HS-5 (cell line): ENCODE measurements around the gene BHLHA15.

Source experiments
- DNase-seq: peaks from one replicate; pipeline ENCODE4 v3.0.0-alpha.2; 2012; ENCODE audit warnings: low read depth

BHLHA15 gene

DNA sequence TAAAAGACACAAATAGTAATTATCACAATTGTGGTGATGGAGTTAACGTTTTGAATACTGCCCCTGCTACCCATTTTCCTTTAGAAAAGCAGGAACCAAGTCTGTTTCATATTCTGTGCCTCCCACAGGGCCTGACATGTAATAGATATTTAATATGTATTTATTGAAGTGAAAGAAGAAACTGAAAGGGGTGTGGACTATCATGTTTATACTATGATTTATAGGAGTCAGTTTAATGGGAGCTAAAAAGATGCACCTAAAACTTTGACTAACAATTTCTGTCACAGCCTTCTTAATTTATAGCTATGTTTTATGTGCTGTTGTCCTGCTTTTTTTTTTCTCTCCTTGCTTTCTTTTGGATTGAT is 24.1 kb upstream of the BHLHA15 start:
- DNase-seq: no peak

DNA sequence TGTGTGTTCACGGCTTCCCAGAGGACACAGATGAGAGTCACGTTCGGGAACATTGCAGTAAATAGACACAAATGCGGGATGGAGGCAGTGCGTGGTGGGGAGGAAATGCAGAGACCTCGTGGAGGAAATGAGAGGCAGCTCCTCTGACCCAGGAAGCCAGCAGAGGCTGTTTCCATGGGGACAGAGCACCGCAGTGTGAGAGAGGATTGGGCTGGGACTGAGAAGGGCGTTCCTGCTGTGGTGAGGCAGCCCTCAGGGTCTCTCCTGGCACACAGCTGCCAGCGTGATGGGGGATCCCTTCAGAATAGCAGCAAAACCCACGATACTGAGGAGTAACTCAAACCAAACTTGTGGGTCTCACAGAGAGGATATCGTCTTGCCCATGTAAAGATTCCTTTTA is 21.7 kb upstream of the BHLHA15 start:
- DNase-seq: no peak

DNA sequence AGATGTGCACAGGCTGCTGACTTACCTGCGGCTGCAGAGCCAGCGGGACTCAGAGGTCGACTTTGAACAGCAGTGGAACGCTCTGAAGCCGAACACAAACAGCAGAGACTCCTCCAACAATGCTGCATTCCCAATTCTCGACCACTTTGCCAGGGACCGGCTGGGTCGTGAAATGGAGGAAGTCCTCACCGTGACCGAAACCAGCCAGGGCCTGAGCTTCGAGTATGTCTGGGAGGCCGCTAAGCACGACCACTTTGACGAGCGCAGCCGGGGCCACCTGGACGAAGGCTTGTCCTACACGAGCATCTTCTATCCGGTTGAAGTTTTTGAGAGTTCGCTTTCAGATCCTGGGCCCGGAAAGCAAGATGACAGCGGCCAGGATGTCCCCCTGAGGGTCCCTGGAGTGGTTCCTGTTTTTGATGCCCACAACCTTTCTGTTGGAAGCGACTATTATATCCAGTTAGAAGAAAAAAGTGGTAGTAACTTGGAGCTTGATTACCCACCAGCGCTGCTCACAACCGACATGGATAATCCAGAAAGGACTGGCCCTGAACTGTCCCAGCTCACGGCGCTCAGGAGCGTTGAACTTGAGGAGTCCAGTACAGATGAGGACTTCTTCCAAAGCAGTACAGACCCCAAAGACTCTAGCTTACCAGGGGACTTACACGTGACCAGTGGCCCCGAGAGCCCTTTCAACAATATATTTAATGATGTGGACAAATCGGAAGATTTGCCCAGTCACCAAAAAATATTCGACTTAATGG is 19.4 kb upstream of the BHLHA15 start:
- no peak for DNase-seq

GRCh38 chr7:98192781-98193457 is 18.3 kb upstream of the BHLHA15 start:
- no peak for DNase-seq

DNA sequence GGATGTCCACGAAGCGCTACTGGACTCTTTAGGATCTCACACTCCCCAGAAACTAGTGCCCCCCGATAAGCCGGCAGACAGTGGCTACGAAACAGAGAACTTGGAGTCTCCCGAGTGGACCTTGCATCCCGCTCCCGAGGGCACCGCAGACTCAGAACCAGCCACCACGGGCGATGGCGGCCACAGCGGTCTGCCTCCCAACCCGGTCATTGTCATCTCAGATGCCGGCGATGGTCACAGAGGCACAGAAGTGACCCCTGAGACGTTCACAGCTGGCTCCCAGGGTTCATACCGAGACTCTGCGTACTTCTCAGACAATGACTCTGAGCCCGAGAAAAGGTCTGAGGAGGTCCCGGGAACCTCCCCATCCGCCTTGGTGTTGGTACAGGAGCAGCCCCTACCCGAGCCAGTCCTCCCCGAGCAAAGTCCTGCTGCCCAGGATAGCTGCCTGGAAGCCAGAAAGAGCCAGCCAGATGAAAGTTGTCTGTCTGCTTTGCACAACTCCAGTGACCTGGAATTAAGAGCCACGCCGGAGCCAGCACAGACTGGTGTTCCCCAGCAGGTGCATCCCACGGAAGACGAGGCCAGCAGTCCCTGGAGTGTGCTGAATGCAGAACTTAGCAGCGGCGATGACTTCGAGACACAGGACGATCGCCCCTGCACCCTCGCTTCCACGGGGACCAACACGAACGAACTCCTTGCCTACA is 17.6 kb upstream of the BHLHA15 start:
- DNase-seq: no peak

GRCh38 chr7:98194186-98194585 is 17.1 kb upstream of the BHLHA15 start:
- no peak for DNase-seq

DNA sequence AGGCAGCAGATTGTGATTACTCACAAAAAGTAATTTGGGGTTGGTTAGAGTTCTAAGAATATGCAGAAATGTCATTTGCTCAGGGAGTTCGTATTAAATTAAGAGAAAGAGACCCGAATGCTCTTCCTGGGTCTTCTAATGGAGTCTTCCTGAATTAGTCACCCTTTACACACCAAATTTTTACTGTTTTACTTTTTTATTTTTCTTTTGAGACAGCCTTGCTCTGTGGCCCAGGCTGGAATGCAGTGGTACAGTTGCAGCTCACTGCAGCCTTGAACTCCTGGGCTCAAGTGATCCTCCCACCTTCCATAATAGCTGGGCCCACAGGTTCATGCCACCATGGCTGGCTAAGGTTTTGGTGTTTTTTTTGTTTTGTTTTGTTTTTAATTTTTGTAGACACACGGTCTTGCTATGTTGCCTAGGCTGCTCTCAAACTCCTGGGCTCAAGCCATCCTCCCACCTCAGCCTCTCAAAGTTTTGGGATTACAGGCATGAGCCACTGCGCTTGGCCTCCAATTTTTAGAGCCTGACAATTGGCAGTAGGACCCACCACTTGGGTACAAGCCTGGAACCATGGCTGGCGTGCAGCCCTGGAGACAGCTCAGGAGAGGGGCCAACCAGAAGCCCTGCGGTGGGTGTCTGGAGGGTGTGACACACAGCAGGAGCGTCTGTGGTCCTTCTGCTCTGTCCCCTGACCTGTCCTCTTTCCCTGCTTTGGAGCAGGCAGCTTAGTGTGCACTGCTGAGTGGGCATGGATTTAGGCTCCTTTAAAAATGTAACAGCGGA is 16.4 kb upstream of the BHLHA15 start:
- DNase-seq: no peak

- no peak for DNase-seq
Observed at GRCh38 chr7:98196706-98197605, 14.3 kb upstream of the BHLHA15 start.

- no peak for DNase-seq
Observed at GRCh38 chr7:98199131-98199530, 12.1 kb upstream of the BHLHA15 start.

DNA sequence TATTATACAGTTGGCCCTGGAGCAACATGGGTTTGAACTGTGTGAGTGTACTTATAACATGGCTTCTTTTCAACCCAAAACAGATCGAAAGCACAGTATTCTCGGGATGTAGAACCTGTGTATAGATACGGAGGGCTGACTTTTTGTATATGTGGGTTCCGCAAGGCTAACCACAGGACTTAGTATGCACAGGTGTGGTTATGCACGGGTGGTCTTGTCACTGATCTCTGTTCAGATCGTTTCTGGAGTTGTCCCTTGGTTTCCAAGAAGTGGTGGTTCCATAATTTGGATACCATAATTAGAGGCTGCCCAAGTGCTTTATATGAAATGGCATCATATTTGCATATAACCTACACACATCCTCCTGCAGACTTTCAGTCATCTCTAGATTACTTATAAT is 10.9 kb upstream of the BHLHA15 start:
- no peak for DNase-seq

DNA sequence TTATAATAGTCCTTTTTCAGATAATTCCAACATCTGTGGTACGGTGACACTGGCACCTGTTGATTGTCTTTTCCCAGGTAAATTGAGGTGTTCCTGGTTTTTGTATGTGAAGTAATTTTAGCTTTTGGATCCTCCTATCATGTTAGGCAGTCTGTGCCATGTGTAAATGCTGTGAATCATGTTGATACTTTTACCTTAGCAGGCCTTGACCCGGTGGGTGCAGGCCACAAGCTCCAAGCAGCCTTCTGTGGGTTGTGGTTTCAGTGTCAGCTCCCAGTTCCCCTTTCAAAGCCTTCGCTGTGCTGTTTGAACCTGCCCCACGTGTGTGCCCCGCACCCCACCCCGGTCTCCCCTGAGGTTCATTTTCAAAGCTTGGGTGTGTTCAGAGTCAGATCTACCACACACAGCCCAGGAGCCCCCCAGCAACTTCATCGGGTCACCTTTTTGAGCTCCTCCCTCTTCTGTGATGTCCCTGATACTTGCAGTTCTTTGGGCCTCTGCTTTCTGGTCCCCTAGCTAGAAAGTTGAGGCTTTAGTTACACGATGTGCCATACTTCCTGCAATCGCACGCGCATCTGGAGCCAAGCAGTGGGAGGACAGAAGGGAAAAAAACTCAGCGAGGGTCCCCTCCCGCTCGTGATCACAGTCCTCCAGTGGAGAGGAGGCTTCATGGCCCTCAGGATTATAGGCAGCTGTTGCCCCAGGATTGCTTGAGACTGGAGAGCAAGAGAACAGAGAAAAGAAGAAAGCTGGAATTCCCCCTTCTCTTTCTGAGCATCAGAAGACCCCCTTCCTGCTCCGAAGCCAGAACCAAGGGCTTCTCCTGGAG is 8.7 kb upstream of the BHLHA15 start:
- DNase-seq: no peak

DNA sequence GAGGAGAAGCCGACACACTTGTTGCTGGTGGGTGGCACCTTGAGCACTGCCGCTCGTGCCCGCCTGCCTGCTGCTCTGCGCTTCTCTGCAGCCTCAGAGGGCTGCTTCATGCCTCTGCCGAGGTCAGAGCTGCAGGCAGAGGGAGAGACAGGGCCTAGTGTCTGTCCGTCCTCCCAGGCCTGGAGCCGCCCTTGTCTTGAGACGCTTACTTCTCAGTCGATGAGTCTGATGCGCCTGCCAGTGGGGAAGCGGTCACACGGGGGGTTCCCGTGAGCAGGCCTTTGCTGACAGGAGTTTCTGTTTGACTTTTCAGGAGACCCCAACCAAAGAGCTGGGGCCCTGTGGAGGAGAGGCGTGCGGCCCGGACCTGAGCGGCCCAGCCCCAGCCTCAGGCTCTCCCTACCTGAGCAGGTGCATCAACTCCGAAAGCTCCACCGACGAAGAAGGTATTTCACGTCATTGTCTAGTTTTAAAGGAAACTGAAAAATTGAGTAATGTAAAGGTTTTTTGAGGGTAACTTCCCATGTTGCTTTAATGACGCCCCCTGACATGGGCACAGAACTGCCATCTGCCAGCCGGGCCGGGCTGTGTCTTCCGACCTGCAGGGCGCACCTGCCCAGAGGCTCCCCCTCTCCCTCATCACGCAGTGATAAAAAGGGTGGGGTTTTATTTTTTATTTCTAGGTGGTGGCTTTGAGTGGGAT is 7.8 kb upstream of the BHLHA15 start:
- no peak for DNase-seq

DNA sequence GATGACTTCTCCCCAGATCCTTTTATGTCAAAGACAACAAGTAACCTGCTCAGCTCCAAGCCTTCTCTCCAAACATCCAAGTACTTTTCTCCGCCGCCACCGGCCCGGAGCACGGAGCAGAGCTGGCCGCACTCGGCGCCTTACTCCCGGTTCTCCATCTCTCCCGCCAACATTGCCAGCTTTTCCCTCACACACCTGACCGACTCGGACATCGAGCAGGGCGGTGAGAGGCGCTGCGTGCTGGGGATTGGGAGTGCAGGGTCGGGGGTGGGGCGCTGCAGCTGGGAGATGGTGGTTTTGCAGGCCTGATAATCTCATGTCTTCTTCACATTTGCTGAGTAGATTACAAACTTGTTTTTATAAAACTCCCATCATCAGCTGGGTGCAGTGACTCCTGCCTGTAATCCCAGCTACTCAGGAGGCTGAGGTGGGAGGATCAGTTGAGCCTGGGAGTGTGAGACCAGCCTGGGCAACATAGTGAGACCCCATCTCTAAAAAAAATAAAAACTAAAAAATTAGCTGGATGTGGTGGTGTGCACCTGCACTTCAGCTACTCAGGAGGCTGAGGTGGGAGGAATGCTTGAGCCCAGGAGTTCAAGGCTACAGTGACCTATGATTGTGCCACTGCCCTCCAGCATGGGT is 7.2 kb upstream of the BHLHA15 start:
- no peak for DNase-seq

DNA sequence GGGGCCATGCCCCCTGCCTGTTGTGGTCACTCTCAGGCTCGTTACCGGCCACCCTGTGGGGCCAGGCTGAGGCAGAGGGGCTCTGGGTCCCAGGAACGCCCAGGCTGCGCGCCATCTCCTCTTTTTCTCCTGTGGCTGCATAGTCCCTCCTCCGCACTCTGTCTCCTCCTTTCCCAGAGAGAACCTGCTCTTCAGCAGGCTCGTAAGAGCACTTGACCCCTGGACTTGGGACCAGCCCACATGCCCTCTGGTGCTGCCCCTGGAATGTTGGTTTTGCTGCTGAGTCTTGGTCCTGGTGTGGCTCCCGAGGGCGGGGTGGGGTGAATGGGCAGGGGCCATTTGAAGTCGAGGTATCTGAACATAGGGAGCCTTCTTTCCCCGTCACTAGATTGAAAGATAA is 6.6 kb upstream of the BHLHA15 start:
- DNase-seq: no peak

DNA sequence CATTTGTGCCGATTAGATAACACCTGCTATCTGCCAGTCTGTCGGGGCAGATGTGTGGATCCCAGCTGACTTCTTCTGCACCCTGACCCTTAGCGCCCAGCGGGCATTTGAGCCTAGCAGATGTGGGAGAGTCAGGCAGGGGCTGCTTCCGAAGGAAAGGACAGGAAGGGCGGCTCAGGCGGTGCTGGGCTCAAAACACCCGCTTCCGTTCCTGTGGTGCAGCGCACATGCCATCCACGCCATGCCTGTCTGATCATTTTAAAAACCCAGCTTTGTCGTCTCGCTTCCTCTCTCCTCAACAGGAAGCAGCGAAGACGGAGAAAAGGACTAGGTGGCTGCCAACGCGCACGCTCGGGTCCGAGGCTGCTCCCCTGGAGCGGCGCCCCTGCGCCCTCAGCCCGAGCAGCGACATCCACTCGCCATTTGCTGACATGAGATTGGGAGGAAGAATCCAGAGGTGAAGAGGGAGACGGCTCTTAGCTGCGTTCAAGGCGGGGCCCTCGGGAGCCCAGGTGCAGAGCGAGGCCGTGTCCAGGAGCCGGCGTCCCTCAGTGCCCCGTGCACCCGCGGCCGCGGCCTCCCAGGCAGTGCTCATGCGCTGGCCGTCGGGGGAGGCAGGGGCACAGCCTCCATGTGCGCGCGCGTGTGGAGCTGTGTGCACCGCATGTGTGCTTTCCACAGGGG is 5.9 kb upstream of the BHLHA15 start:
- DNase-seq: no peak

- no peak for DNase-seq
Observed at GRCh38 chr7:98206451-98207330, 4.5 kb upstream of the BHLHA15 start.

- DNase-seq: no peak
Observed at GRCh38 chr7:98209166-98209920, 1.9 kb upstream of the BHLHA15 start.
